ENCODE measurements around the gene STX8.
A peak's percentile ranks its signal among the peaks of the same experiment; 100 is the strongest.

The STX8 gene

GRCh38 chr17:9306086-9306485, 269.5 kb downstream of the STX8 start:
- H3K4me3 Mint-ChIP-seq: no peak overlapping the region
- no peaks in the 10 kb centered on the region for H3K36me3 Mint-ChIP-seq (ENCODE audit: low read depth)
- peaks cover 6% of the 10 kb centered on the region for H3K9me3 Mint-ChIP-seq
- peaks cover 6% of the 10 kb centered on the region for H3K27me3 Mint-ChIP-seq (ENCODE audit: low read depth, poor library complexity)
- TF ChIP-seq, protein P1, sequence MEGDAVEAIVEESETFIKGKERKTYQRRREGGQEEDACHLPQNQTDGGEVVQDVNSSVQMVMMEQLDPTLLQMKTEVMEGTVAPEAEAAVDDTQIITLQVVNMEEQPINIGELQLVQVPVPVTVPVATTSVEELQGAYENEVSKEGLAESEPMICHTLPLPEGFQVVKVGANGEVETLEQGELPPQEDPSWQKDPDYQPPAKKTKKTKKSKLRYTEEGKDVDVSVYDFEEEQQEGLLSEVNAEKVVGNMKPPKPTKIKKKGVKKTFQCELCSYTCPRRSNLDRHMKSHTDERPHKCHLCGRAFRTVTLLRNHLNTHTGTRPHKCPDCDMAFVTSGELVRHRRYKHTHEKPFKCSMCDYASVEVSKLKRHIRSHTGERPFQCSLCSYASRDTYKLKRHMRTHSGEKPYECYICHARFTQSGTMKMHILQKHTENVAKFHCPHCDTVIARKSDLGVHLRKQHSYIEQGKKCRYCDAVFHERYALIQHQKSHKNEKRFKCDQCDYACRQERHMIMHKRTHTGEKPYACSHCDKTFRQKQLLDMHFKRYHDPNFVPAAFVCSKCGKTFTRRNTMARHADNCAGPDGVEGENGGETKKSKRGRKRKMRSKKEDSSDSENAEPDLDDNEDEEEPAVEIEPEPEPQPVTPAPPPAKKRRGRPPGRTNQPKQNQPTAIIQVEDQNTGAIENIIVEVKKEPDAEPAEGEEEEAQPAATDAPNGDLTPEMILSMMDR (IDR thresholded peaks at IDR 0.05): no peak
- DNase-seq: no peak
- no peak overlapping the region for H3K27ac Mint-ChIP-seq
- H3K4me1 Mint-ChIP-seq: peaks cover 37% of the 10 kb centered on the region

- Mint-ChIP-seq H3K4me3 (no peak overlapping the region), H3K27ac (no peak overlapping the region), H3K4me1 (peaks cover 15% of the 10 kb centered on the region), H3K27me3 (ENCODE audit: low read depth, poor library complexity) (peaks cover 4% of the 10 kb centered on the region), H3K36me3 (ENCODE audit: low read depth) (no peaks in the 10 kb centered on the region), H3K9me3 (peaks cover 4% of the 10 kb centered on the region)
- DNase-seq: no peak
- TF ChIP-seq, protein P1 (IDR thresholded peaks at IDR 0.05): no peak
These were observed 275.9 kb downstream of the STX8 start for GRCh38 chr17:9299695-9300094.

- Mint-ChIP-seq H3K4me3 (no peak overlapping the region), H3K36me3 (ENCODE audit: low read depth) (no peaks in the 10 kb centered on the region), H3K9me3 (peaks cover 4% of the 10 kb centered on the region), H3K27ac (no peak overlapping the region), H3K4me1 (peaks cover 15% of the 10 kb centered on the region), H3K27me3 (ENCODE audit: low read depth, poor library complexity) (peaks cover 7% of the 10 kb centered on the region)
- TF ChIP-seq, protein P1 (IDR thresholded peaks at IDR 0.05): no peak
- DNase-seq: no peak
These were observed 276.8 kb downstream of the STX8 start for GRCh38 chr17:9298776-9299295.

- DNase-seq: no peak
- H3K27ac Mint-ChIP-seq: no peak overlapping the region
- no peaks in the 10 kb centered on the region for H3K36me3 Mint-ChIP-seq (ENCODE audit: low read depth)
- TF ChIP-seq, protein P1 (IDR thresholded peaks at IDR 0.05): no peak
- H3K27me3 Mint-ChIP-seq (ENCODE audit: low read depth, poor library complexity): peaks cover 7% of the 10 kb centered on the region
- H3K4me1 Mint-ChIP-seq: peaks cover 15% of the 10 kb centered on the region
- no peak overlapping the region for H3K4me3 Mint-ChIP-seq
- H3K9me3 Mint-ChIP-seq: peaks cover 4% of the 10 kb centered on the region
These were observed 277.5 kb downstream of the STX8 start for GRCh38 chr17:9298135-9298534.

DNA sequence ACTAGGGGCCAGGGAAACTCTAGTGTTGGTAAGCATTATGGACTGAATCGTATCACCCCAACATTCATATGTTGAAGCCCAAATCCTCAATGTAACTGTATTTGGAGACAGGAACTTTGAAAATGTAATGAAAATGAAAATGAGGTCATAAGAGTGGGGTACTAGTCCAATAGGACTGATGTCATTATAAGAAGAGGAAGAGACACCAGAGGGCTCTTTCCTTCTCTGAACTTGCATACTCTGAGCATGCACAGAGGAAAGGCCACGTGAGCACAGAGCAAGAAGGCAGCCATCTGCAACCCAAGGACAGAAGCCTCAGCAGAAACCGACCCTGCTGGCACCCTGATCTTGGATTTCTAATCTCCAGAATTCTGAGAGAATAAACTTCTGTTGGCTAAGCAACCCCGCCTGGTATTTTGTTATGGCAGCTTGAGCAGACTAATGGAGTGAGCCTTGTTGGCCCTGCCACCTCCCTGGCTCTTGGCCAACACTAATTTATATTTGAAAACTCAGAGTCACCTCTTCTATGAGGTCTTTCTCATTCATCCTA, 280.9 kb downstream of the STX8 start:
- Mint-ChIP-seq H3K9me3 (no peaks in the 10 kb centered on the region), H3K36me3 (ENCODE audit: low read depth) (no peaks in the 10 kb centered on the region), H3K4me1 (peaks cover 19% of the 10 kb centered on the region), H3K4me3 (no peak overlapping the region), H3K27me3 (ENCODE audit: low read depth, poor library complexity) (peaks cover 7% of the 10 kb centered on the region), H3K27ac (no peak overlapping the region)
- TF ChIP-seq, protein P1 (IDR thresholded peaks at IDR 0.05): no peak
- no peak for DNase-seq

- TF ChIP-seq, protein P1 (IDR thresholded peaks at IDR 0.05): peak; percentile 9
- peaks cover 7% of the 10 kb centered on the region for H3K36me3 Mint-ChIP-seq (ENCODE audit: low read depth)
- peaks cover 11% of the 10 kb centered on the region for H3K4me1 Mint-ChIP-seq
- H3K9me3 Mint-ChIP-seq: no peaks in the 10 kb centered on the region
- no peak for DNase-seq
- H3K27ac Mint-ChIP-seq: peak overlapping the region; percentile 30
- H3K27me3 Mint-ChIP-seq (ENCODE audit: low read depth, poor library complexity): peaks cover 3% of the 10 kb centered on the region
- no peak overlapping the region for H3K4me3 Mint-ChIP-seq
These were observed 283.1 kb downstream of the STX8 start for GRCh38 chr17:9292561-9292941.

All from nephron progenitor cell (in vitro differentiated cells).